GM12892 (cell line): ENCODE data around the gene KLF3.

Experiments
- DNase-seq: peaks from one replicate; pipeline ENCODE4 v3.0.0; 2011; ENCODE audit not compliant: insufficient read length
- FAIRE-seq: peaks from 2 replicates; lab custom pipeline; 2011; peaks lifted over from hg19 to GRCh38; lab: Jason Lieb, UNC
- POLR2A ChIP-seq: IDR thresholded peaks from 2 replicates; pipeline ENCODE4 v1.6.1; 2011; ENCODE audit warnings: low read depth, low read length, control low read depth
- POLR2AphosphoS5 ChIP-seq: IDR thresholded peaks from 2 replicates; pipeline ENCODE4 v1.6.1; 2011; ENCODE audit warnings: low read depth, low read length, control low read depth
- TAF1 ChIP-seq: IDR thresholded peaks from 2 replicates; pipeline ENCODE4 v1.6.1; 2011; ENCODE audit warnings: low read depth, mild to moderate bottlenecking, control low read depth, low read length, borderline replicate concordance

The KLF3 gene

GRCh38 chr4:38670109-38670901 lies 6.3 kb downstream of the KLF3 start:
- TF ChIP-seq POLR2AphosphoS5, result no peak
- TF ChIP-seq TAF1, result no peak
- TF ChIP-seq POLR2A, result no peak
- no peak for FAIRE-seq
- DNase-seq, result no peak

- no peak for DNase-seq
- FAIRE-seq, result peak; percentile 67
- no peak for TF ChIP-seq TAF1
- TF ChIP-seq POLR2A, result no peak
- TF ChIP-seq POLR2AphosphoS5, result no peak
Observed at GRCh38 chr4:38670939-38671591, 7.1 kb downstream of the KLF3 start.

- TF ChIP-seq POLR2A, result no peak
- no peak for TF ChIP-seq POLR2AphosphoS5
- TF ChIP-seq TAF1, result no peak
- no peak for FAIRE-seq
- DNase-seq, result no peak
Observed at GRCh38 chr4:38671592-38671940, 7.6 kb downstream of the KLF3 start.

GRCh38 chr4:38672074-38672396 lies 8.0 kb downstream of the KLF3 start:
- DNase-seq (no peak), FAIRE-seq (no peak)
- TF ChIP-seq POLR2AphosphoS5 (no peak), TAF1 (no peak), POLR2A (no peak)

- DNase-seq (no peak), FAIRE-seq (no peak)
- no peak for TF ChIP-seq POLR2AphosphoS5
- TF ChIP-seq POLR2A, result no peak
- TF ChIP-seq TAF1, result no peak
Observed at GRCh38 chr4:38672397-38673129, 8.6 kb downstream of the KLF3 start.

- FAIRE-seq, result no peak
- no peak for TF ChIP-seq POLR2A
- TF ChIP-seq TAF1, result no peak
- TF ChIP-seq POLR2AphosphoS5, result no peak
Observed at GRCh38 chr4:38673130-38673978, 9.4 kb downstream of the KLF3 start.

GRCh38 chr4:38674258-38675144 lies 10.5 kb downstream of the KLF3 start:
- FAIRE-seq (no peak), DNase-seq (no peak)
- TF ChIP-seq POLR2A (no peak), TAF1 (no peak), POLR2AphosphoS5 (no peak)

More at GRCh38 chr4:38673130-38673978, 9.4 kb downstream of the KLF3 start:
- DNase-seq, result no peak

GRCh38 chr4:38675146-38676121 lies 11.4 kb downstream of the KLF3 start:
- no peak for DNase-seq
- peak; percentile 79 for FAIRE-seq
- no peak for TF ChIP-seq POLR2AphosphoS5

- FAIRE-seq, result no peak
- no peak for DNase-seq
- TF ChIP-seq POLR2A (no peak), POLR2AphosphoS5 (no peak), TAF1 (no peak)
Observed at GRCh38 chr4:38676986-38677385, 13.0 kb downstream of the KLF3 start.
